LNCaP clone FGC (cell line): ENCODE measurements around the gene PHF19.

ENCODE experiments used
- DNase-seq: peaks from one replicate; pipeline ENCODE4 v3.0.0-alpha.2; 2011; ENCODE audit warnings: low read depth
- H3K4me3 ChIP-seq: 2 replicates; pipeline ENCODE4 v1.5.1; 2011; ENCODE audit warnings: mild to moderate bottlenecking, low read depth, low read length, control low read depth
- TF ChIP-seq, protein P1 (sequence below): IDR thresholded peaks from 2 replicates; pipeline ENCODE4 v1.5.1; 2012; ENCODE audit warnings: mild to moderate bottlenecking; ENCODE audit not compliant: control insufficient read depth, insufficient read depth; ENCODE audit errors: extremely low read depth

The PHF19 gene

DNA sequence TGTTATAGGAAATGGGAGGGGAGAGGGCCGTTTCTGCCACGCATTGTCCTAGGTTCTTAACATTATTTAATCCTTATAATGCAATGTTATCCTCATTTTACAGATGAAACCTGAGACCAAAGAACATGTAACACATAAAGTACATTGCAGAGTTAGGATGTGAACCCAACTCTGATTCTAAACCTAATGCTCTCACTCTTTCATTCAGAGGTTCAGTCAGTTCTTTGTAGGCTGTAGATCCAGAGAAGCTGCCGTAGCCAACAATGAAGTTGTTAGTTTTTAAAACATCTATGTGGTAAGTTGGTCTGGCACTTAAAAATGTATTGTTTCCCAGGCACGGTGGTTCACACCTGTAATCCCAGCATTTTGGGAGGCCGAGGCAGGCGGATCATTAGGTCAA, 23.8 kb downstream of the PHF19 start:
- no peak overlapping the region for H3K4me3 ChIP-seq
- TF ChIP-seq, protein P1, sequence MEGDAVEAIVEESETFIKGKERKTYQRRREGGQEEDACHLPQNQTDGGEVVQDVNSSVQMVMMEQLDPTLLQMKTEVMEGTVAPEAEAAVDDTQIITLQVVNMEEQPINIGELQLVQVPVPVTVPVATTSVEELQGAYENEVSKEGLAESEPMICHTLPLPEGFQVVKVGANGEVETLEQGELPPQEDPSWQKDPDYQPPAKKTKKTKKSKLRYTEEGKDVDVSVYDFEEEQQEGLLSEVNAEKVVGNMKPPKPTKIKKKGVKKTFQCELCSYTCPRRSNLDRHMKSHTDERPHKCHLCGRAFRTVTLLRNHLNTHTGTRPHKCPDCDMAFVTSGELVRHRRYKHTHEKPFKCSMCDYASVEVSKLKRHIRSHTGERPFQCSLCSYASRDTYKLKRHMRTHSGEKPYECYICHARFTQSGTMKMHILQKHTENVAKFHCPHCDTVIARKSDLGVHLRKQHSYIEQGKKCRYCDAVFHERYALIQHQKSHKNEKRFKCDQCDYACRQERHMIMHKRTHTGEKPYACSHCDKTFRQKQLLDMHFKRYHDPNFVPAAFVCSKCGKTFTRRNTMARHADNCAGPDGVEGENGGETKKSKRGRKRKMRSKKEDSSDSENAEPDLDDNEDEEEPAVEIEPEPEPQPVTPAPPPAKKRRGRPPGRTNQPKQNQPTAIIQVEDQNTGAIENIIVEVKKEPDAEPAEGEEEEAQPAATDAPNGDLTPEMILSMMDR = no peak
- no peak for DNase-seq

GRCh38 chr9:120852240-120853010, 24.6 kb downstream of the PHF19 start:
- TF ChIP-seq, protein P1 = no peak
- DNase-seq = no peak
- no peak overlapping the region for H3K4me3 ChIP-seq

DNA sequence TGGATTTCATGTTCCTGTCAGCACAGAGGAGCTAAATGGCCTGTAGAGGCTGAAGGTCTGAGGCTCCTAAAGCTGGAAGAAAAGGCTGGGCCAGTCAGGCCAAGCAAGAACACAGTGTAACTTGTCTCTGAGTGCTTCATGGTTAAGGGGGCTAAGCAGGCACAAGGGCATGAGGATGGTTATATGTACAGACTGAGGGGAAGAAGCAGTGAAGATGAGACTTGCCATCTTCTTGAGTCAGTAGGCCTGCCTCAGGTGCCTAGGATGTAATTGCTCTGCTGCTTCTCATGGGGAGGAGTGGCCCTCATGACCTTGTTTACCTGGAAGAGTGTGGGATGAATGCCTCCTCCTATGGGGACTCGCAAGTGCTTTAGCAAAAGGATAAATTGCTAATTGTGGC, 25.5 kb downstream of the PHF19 start:
- TF ChIP-seq, protein P1 = no peak
- H3K4me3 ChIP-seq = no peak overlapping the region
- DNase-seq = no peak

- TF ChIP-seq, protein P1 = no peak
- H3K4me3 ChIP-seq = no peak overlapping the region
- DNase-seq = no peak
Observed at GRCh38 chr9:120850315-120850714, 26.7 kb downstream of the PHF19 start.

DNA sequence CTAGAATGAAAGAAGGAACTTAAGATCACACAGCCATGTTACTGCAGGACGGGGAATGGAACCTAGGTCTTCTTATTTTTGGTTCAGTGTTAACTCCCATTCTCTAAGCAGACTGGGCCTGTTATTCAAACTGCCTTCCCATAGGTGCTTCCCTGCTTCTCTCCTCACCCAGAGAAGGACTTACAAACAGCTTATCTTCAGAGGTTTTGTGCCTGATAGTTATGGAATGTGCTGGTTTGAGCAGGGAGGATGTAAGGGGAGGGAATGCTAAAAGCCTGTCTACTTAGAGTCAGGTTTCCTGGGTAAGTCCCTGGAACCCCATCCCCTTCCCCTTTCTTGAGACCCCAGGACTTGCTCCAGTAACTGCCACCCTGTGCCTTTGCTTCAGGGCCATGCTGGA, 30.1 kb downstream of the PHF19 start:
- TF ChIP-seq, protein P1 = no peak
- no peak overlapping the region for H3K4me3 ChIP-seq
- no peak for DNase-seq

- TF ChIP-seq, protein P1 = no peak
- H3K4me3 ChIP-seq = no peak overlapping the region
- DNase-seq = no peak
Observed at GRCh38 chr9:120846251-120846889, 30.6 kb downstream of the PHF19 start.
